K562 (cell line): ENCODE data around the gene SMG1. TPM values are rescaled to one million over a fixed set of nuclear protein-coding genes. Genes with fewer than 3 reads are reported as not detected.

Source experiments
- ATAC-seq: fragments of 200-7000 bp; cut with Tn5 transposase; 3 replicates; pipeline ENCODE4 v1.9.1; 2020; ENCODE audit warnings: moderate library complexity
- BruUV-seq: library from RNA; stranded (reverse); fragments of 400-500 nt; replicated peaks from 2 replicates; lab custom pipeline; 2021; lab: Mats Ljungman, UMichigan
- CTCF ChIA-PET: fragments of 300-600 bp; formaldehyde crosslinking; extraction: SDS; loops from one replicate; lab custom pipeline; 2021; ENCODE audit warnings: low intra/inter-chr PET ratio; lab: Yijun Ruan, JAX
- POLR2A ChIA-PET: fragments of 300-600, 350-650 bp; sonication (Branson Sonifier 250); formaldehyde crosslinking; extraction: SDS; loops from one replicate; lab custom pipeline; 2021; ENCODE audit warnings: antibody characterized with exemption, inconsistent platforms; lab: Yijun Ruan, JAX
- DNase-seq, 4 experiments: peaks; one replicate each; pipeline versions ENCODE4 v3.0.0 to v3.0.0-alpha.2; 2011 to 2018; ENCODE audit warnings: low spot score in 3 of 4, mixed read lengths in 3 of 4; ENCODE audit errors: extremely low read depth in 1 of 4
- FAIRE-seq: peaks from 2 replicates; lab custom pipeline; 2011; peaks lifted over from hg19 to GRCh38; lab: Jason Lieb, UNC
- H2AFZ ChIP-seq: 2 replicates; pipeline ENCODE4 v1.6.0; 2011; ENCODE audit warnings: low read depth, low read length, control low read depth, inconsistent platforms
- H3K27ac ChIP-seq: fragments of 200-600 bp; 3 replicates; pipeline ENCODE4 v1.8.0; 2011; ENCODE audit warnings: low read depth, mild to moderate bottlenecking, control low read depth, inconsistent platforms, low read length, moderate library complexity, mixed read lengths; ENCODE audit errors: extremely low read depth
- H3K27me3 ChIP-seq, 2 experiments: fragments of 300-600 bp in 1 of 2; 2 replicates in 1 of 2; 3 replicates in 1 of 2; pipeline versions ENCODE4 v1.6.0 to v1.8.0; 2011; ENCODE audit warnings: inconsistent platforms in 2 of 2, low read length in 2 of 2, mild to moderate bottlenecking in 1 of 2, mixed read lengths in 1 of 2, moderate library complexity in 1 of 2; ENCODE audit not compliant: control insufficient read depth in 2 of 2, insufficient read depth in 2 of 2
- H3K36me3 ChIP-seq: fragments of 300-600 bp; 3 replicates; pipeline ENCODE4 v1.8.0; 2011; ENCODE audit warnings: mild to moderate bottlenecking, low read length, inconsistent platforms; ENCODE audit not compliant: control insufficient read depth, insufficient read depth
- H3K4me1 ChIP-seq, 2 experiments: fragments of 200-600 bp in 1 of 2; replicated peaks in 1 of 2; 2 replicates in 1 of 2; 3 replicates in 1 of 2; pipeline versions ENCODE4 v1.5.1 to v1.8.0; 2011; ENCODE audit warnings: inconsistent platforms in 2 of 2, low read length in 2 of 2, mild to moderate bottlenecking in 1 of 2, mixed read lengths in 1 of 2, moderate library complexity in 1 of 2; ENCODE audit not compliant: control insufficient read depth in 2 of 2, insufficient read depth in 2 of 2
- H3K4me2 ChIP-seq: 2 replicates; pipeline ENCODE4 v1.6.1; 2011; ENCODE audit warnings: low read length, control low read depth, inconsistent platforms, mixed read lengths; ENCODE audit not compliant: insufficient read depth
- H3K4me3 ChIP-seq: fragments of 200-600 bp; sonication (generic), shearing (Covaris generic); 2 replicates; pipeline ENCODE4 v1.5.1; 2016; ENCODE audit warnings: control low read depth, inconsistent platforms
- H3K79me2 ChIP-seq: fragments of 200-600 bp; 3 replicates; pipeline ENCODE4 v1.8.0; 2011; ENCODE audit warnings: low read length, inconsistent platforms; ENCODE audit not compliant: control insufficient read depth, insufficient read depth
- H3K9ac ChIP-seq, 2 experiments: 2 replicates each; pipeline versions ENCODE4 v1.6.0 to v1.6.1; 2011; ENCODE audit warnings: low read depth in 2 of 2, low read length in 2 of 2, control low read depth in 1 of 2, inconsistent platforms in 1 of 2, mild to moderate bottlenecking in 1 of 2, mixed read lengths in 1 of 2; ENCODE audit not compliant: insufficient read depth in 1 of 2
- H3K9me1 ChIP-seq: one replicate; pipeline ENCODE4 v1.6.0; 2011; ENCODE audit warnings: inconsistent platforms, mild to moderate bottlenecking, low read length, moderate library complexity; ENCODE audit not compliant: control insufficient read depth, insufficient read depth
- H3K9me3 ChIP-seq: replicated peaks from 2 replicates; pipeline ENCODE4 v1.5.1; 2011; ENCODE audit warnings: low read depth, low read length, inconsistent platforms; ENCODE audit not compliant: control insufficient read depth, insufficient read depth
- H4K20me1 ChIP-seq: replicated peaks from 2 replicates; pipeline ENCODE4 v1.6.1; 2011; ENCODE audit warnings: low read length, inconsistent platforms, mixed read lengths; ENCODE audit not compliant: control insufficient read depth, insufficient read depth
- BDP1 ChIP-seq: IDR thresholded peaks from 3 replicates; pipeline ENCODE4 v1.6.1; 2011; ENCODE audit not compliant: insufficient read length, insufficient read depth
- BRF1 ChIP-seq: IDR thresholded peaks from 3 replicates; pipeline ENCODE4 v1.6.1; 2011; ENCODE audit warnings: borderline replicate concordance, mild to moderate bottlenecking; ENCODE audit not compliant: insufficient read length; ENCODE audit errors: extremely low read depth
- DIDO1 ChIP-seq: fragments of 450-650 bp; IDR thresholded peaks from 2 replicates; pipeline ENCODE4 v1.6.1; 2016; ENCODE audit warnings: low read depth, missing biosample characterization, missing genetic modification characterization
- GATA2 ChIP-seq: sonication (generic); formaldehyde crosslinking; IDR thresholded peaks from 2 replicates; pipeline ENCODE4 v1.4.0; 2020; ENCODE audit warnings: mild to moderate bottlenecking, missing genetic modification reagents
- JUNB ChIP-seq: fragments of 450-650 bp; formaldehyde crosslinking; conservative IDR thresholded peaks from 2 replicates; pipeline ENCODE4 v1.4.0; 2020; ENCODE audit warnings: mild to moderate bottlenecking
- KLF13 ChIP-seq: fragments of 450-650 bp; IDR thresholded peaks from 2 replicates; pipeline ENCODE4 v1.6.1; 2016; ENCODE audit warnings: missing genetic modification characterization, low read depth, mild to moderate bottlenecking, missing compliant biosample characterization, moderate library complexity, borderline replicate concordance
- NFIX ChIP-seq: fragments of 250-450 bp; sonication (Bioruptor Pico); IDR thresholded peaks from 2 replicates; pipeline ENCODE4 v1.4.0; 2020; ENCODE audit warnings: low read depth, mild to moderate bottlenecking, moderate library complexity
- NR2C1 ChIP-seq, 2 experiments: fragments of 450-650 bp; IDR thresholded peaks; 2 replicates each; pipeline ENCODE4 v1.6.1; 2017; ENCODE audit warnings: mild to moderate bottlenecking in 2 of 2, antibody characterized with exemption in 1 of 2, inconsistent platforms in 1 of 2, missing compliant biosample characterization in 1 of 2, missing genetic modification characterization in 1 of 2
- PHB2 ChIP-seq: fragments of 450-650 bp; IDR thresholded peaks from 2 replicates; pipeline ENCODE4 v1.6.1; 2017; ENCODE audit warnings: low read depth
- RAD21 ChIP-seq, 2 experiments: fragments of 250-450 bp in 1 of 2; fragments of 450-650 bp in 1 of 2; sonication (Bioruptor Pico) in 1 of 2; formaldehyde crosslinking in 1 of 2; IDR thresholded peaks in 1 of 2; conservative IDR thresholded peaks in 1 of 2; 2 replicates each; pipeline versions ENCODE4 v1.4.0 to v1.8.0; 2020 to 2022; ENCODE audit warnings: mild to moderate bottlenecking in 2 of 2, moderate library complexity in 1 of 2
- ZC3H11A ChIP-seq: IDR thresholded peaks from 2 replicates; pipeline ENCODE4 v1.6.1; 2012; ENCODE audit warnings: low read depth, low read length, improper control_type of control experiment
- ZNF589 ChIP-seq: fragments of 200-800 bp; sonication (Bioruptor generic); IDR thresholded peaks from 2 replicates; pipeline ENCODE4 v1.6.1; 2016; ENCODE audit warnings: low read depth, missing genetic modification characterization, missing compliant biosample characterization
- WGBS: fragments of 100-300 bp; shearing (Covaris generic); methylation state at CpG from one replicate; pipeline ENCODE4 v1.1.6; 2016; ENCODE audit warnings: low coverage, mixed read lengths; ENCODE audit not compliant: insufficient coverage; ENCODE audit errors: missing lambda C conversion rate; 5-methylcytosine and 5-hydroxymethylcytosine counted together
- in situ Hi-C: fragments of 300-500 bp; cut with MboI; formaldehyde crosslinking; loops from 4 replicates; pipeline ENCODE4 v1.15.0; 2018; ENCODE audit warnings: inconsistent platforms, mixed read lengths
- intact Hi-C: fragments of 100-400 bp; cut with micrococcal nuclease; formaldehyde crosslinking; loops from 2 replicates; pipeline ENCODE4 v1.14.2; 2022
- polyA plus RNA-seq, 8 experiments: library from polyadenylated mRNA; depleted of rRNA in 4 of 8; stranded (reverse) in 5 of 8; unstranded in 3 of 8; fragments of >200 nt; fragmentation: Nextera tagmentation in 2 of 8; fragmentation: Illumina TruSeq in 1 of 8; extraction: Ambion mirVana in 2 of 8; extraction: Trizol in 1 of 8; gene quantifications; 2 replicates each; pipeline versions ENCODE4 v1.2.1 to v1.2.3, GENCODE V29; 2011 to 2014; ENCODE audit warnings: inconsistent platforms in 1 of 8, missing spikeins in 1 of 8
- total RNA-seq, 7 experiments: library from RNA; depleted of rRNA in 6 of 7; stranded (reverse); fragments of >200 nt in 6 of 7; fragmentation: Illumina TruSeq in 2 of 7; extraction: Trizol in 2 of 7; gene quantifications; 2 replicates each; pipeline versions ENCODE4 v1.2.1 to v1.2.3, GENCODE V29; 2011 to 2021; ENCODE audit warnings: low replicate concordance in 1 of 7
- TF ChIP-seq, protein P1 (sequence below): fragments of 250-450 bp; sonication (Bioruptor Pico); IDR thresholded peaks from 2 replicates; pipeline ENCODE4 v1.8.0; 2021; ENCODE audit warnings: moderate library complexity, mild to moderate bottlenecking, inconsistent platforms
- TF ChIP-seq, protein P2 (sequence below): sonication (generic); formaldehyde crosslinking; IDR thresholded peaks from 2 replicates; pipeline ENCODE4 v1.8.0; 2023; ENCODE audit warnings: mild to moderate bottlenecking, missing genetic modification reagents

The SMG1 gene
- total and polyA plus RNA-seq, 9 of the 15 experiments (the other 6 are each of a cell fraction or from before 2014, with no cell fraction given): 3.4 to 54.8 (median 32.0) TPM

DNA sequence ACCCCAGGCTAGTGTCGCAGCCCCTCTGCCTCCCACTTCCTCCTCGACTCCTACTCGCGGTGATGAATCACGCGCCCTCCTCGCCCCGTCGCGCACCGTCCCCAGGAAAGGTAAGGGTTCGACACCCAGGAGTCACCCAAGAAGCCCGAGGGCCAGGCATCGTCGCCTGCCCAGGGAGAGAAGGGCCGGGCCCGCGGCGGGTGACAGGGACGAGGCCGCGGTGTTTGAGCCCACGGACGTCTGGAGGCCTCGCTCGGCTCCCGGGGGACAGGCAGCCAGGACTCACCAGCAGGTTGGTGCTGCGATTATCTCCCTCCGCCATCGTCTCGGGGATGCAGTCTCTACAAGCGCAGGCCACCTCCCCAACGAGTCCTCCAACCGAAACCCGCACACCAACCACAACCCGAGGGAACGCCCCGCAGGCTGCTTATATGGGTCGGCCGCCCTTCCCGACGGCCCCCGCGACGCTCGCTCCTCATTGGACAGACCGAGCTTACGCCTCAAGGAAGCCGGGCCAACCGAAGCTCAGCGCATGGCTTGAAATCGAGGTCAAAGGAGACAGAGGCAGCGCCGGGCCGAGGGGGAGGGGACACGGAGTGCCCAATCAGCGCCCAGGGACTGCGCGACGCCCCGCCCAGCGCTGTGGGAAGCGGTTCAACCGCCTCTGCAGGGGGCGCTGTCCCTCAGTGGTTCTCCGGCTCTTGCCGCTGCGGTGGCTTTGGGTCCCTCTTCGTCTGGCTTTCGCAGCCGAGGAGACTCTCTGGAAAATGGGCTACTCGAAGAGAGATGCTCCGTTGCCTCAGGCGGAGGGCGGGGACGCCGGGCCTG, 124.8 kb downstream of the SMG1 start, which contains the start of gene ARL6IP1:
Gene ARL6IP1 (minus strand): TSS at position 405 of the 828 bp plus-strand sequence. CDS start 83 bp downstream, at position 322.
- Histone ChIP-seq H3K79me2 (peaks cover 63% of the 10 kb centered on the region), H3K9me1 (no peaks in the 10 kb centered on the region), H3K9me3 (no peaks in the 10 kb centered on the region), H3K9ac (peak within 1 kb of the TSS; percentile 93 to 98), H4K20me1 (peaks cover 18% of the 10 kb centered on the region; the same call in 1 of the 2 replicates), H3K27me3 (no peaks in the 10 kb centered on the region), H3K36me3 (peaks cover 57% of the 10 kb centered on the region), H2AFZ (peak within 1 kb of the TSS; percentile 87), H3K4me2 (peak within 1 kb of the TSS; percentile 91), H3K27ac (peak within 1 kb of the TSS; percentile 90), H3K4me1 (peaks cover 18 to 23% of the 10 kb centered on the region in 2 experiments; a peak in 4 of 5 replicates), H3K4me3 (peak within 1 kb of the TSS; percentile 85)
- peak; percentile 97 for FAIRE-seq
- peak; percentile 96 for ATAC-seq
- 7% methylated on average over 61 of the region's 77 CpGs for WGBS
- intact Hi-C loops: loop anchor here (1.0 kb wide), 1 partner anchor 168 kb away; no protein-coding TSS in a partner anchor
- CTCF ChIA-PET: interaction anchor here (1.4 kb wide), 1 partner anchor 168 kb away, joined by 4 read pairs; no protein-coding TSS in a partner anchor
- in situ Hi-C loops: no loop called here
- POLR2A ChIA-PET: interaction anchor here (0.5 to 10.2 kb wide), 29 partner anchors 9 to 922 kb away, joined by 3 to 342 read pairs (median 4); partner anchors contain the start of genes COQ7, RPS15A and TMC7
- BruUV-seq: TSS peak; percentile 45
- DNase-seq: peak; percentile 97 to 99 (median 98)
- TF ChIP-seq BRF1 (no peak), ZC3H11A (no peak), JUNB (CRISPR knock-in tag) (no peak), GATA2 (CRISPR knock-in tag) (peak; percentile 82), ZNF589 (CRISPR knock-in tag) (no peak), RAD21 (CRISPR knock-in tag; conservative IDR thresholded peaks at IDR 0.05 in 1 of 2, IDR thresholded peaks at IDR 0.05 in 1 of 2) (peak; percentile 31 to 69; a peak in 3 of 4 replicates), BDP1 (no peak), KLF13 (peak; percentile 37; the same call in 1 of the 2 replicates), PHB2 (no peak), NR2C1 (IDR thresholded peaks at IDR 0.05) (peak; percentile 96), NR2C1 (tag; IDR thresholded peaks at IDR 0.05) (peak; percentile 97), NFIX (CRISPR knock-in tag) (no peak), DIDO1 (tag) (no peak)
- TF ChIP-seq, protein P1, sequence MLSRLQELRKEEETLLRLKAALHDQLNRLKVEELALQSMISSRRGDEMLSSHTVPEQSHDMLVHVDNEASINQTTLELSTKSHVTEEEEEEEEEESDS (CRISPR knock-in tag): no peak
- TF ChIP-seq, protein P2, sequence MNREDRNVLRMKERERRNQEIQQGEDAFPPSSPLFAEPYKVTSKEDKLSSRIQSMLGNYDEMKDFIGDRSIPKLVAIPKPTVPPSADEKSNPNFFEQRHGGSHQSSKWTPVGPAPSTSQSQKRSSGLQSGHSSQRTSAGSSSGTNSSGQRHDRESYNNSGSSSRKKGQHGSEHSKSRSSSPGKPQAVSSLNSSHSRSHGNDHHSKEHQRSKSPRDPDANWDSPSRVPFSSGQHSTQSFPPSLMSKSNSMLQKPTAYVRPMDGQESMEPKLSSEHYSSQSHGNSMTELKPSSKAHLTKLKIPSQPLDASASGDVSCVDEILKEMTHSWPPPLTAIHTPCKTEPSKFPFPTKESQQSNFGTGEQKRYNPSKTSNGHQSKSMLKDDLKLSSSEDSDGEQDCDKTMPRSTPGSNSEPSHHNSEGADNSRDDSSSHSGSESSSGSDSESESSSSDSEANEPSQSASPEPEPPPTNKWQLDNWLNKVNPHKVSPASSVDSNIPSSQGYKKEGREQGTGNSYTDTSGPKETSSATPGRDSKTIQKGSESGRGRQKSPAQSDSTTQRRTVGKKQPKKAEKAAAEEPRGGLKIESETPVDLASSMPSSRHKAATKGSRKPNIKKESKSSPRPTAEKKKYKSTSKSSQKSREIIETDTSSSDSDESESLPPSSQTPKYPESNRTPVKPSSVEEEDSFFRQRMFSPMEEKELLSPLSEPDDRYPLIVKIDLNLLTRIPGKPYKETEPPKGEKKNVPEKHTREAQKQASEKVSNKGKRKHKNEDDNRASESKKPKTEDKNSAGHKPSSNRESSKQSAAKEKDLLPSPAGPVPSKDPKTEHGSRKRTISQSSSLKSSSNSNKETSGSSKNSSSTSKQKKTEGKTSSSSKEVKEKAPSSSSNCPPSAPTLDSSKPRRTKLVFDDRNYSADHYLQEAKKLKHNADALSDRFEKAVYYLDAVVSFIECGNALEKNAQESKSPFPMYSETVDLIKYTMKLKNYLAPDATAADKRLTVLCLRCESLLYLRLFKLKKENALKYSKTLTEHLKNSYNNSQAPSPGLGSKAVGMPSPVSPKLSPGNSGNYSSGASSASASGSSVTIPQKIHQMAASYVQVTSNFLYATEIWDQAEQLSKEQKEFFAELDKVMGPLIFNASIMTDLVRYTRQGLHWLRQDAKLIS (CRISPR knock-in tag): peak; percentile 94
